HG02852 (cell line): ENCODE results near the gene PHACTR4.
"Not testable (repeated sequence)": the region's sequence is repeated elsewhere in the genome, so short reads cannot be mapped to it uniquely, and the experiment has no call there.

ENCODE experiments used
- ATAC-seq: cut with Tn5 transposase; IDR thresholded peaks from one replicate; pipeline ENCODE4 v1.9.1; 2021; ENCODE audit warnings: mild to moderate bottlenecking, moderate library complexity; ENCODE audit not compliant: unreplicated experiment

PHACTR4 gene

DNA sequence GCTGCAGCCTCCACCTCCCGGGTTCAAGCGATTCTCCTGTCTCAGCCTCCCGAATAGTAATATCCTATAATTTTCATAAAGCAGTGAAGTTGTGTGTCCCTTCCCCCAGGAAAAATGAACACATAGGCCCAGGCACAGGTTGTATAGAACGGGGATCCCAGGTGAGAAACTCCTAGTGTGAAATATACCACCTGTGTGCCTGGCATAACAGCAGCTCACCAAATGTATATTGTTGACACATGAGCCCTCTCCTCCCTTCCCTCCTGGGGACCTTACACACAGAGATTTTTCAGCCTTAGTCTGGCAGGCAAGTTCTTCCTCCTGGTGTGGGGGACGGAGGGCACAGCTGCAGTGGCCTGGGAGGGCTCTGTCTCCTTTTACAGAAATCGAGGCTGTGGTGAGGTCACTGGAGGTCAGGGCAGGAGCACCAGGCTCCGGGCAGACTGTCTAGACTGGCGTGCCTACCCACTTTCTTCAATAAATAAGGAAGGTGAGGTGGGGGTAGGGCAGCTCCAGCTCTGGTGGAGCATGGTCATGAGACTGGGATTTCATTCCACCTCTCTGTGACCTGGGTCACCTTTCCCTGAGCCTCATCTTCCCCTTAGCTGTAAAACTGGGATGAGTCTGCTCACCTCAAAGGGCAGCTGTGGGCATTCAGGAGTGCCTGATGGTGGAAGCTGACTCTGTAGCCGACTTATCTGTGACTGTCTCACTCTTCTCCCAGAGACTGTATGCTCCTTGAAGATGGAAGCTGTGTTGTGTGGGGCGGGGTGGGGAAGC, 150.6 kb downstream of the PHACTR4 start:
- ATAC-seq, result no peak

DNA sequence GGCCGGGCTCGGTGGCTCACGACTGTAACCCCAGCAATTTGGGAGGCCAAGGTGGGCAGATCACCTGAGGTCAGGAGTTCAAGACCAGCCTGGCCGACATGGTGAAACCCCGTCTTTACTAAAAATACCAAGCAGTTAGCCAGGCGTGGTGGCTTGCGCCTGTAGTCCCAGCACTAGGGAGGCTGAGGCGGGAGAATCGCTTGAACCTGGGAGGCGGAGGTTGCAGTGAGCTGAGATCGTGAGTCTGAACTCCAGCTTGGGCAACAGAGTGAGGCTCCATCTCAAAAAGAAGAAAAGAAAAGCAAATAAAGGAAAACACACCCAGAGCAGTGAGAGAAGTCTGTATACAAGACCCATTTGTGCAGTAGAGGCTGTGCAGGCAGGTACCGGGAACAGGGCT, 151.3 kb downstream of the PHACTR4 start:
- not testable (repeated sequence) for ATAC-seq

DNA sequence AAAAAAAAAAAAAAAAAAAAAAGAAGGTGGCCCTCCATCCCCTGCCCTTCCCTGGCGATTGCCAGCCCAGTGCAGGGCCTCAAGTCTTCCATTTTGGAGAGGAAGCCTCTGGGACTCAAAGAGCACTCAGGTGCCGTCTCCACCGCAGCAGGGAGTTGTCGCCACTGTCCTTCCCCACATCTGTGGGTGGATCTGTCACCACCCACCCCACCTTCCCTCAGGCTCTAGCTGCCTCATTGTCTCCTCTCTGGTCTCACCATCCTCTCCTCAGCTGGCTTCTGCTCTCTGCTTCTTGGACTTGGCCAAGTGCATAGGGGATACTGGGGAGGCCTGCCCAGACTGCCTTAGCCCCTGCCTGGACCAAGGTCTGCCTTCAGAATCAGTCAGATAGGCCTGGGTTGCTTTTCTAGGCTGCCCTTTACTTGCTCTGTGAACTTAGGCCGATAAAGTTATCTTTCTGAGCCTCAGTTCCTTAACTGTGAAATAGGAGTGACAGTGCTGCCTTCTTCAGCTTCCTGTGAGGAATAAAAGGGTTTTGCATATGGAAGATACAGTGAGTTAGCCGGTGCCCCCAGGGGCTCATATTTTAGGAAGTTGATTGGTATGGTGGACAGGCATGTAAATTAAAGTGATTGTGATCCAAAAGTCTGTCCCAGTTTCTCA, 152.1 kb downstream of the PHACTR4 start:
- no peak for ATAC-seq

DNA sequence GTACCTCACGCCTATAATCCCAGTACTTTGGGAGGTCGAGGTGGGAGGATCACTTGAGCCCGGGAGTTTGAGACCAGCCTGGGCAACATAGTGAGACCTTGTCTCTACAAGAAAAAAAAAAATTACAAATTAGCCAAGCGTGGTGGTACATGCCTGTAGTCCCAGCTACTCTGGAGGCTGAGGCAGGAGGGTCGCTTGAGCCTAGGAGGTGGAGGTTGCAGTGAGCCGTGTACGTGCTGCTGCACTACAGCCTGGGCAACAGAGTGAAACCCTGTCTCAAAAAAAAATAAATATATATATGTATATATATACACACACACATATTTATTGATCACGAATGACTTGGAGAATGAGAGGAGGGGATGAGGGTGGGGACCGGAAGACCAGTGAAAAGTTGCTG, 153.0 kb downstream of the PHACTR4 start:
- not testable (repeated sequence) for ATAC-seq

DNA sequence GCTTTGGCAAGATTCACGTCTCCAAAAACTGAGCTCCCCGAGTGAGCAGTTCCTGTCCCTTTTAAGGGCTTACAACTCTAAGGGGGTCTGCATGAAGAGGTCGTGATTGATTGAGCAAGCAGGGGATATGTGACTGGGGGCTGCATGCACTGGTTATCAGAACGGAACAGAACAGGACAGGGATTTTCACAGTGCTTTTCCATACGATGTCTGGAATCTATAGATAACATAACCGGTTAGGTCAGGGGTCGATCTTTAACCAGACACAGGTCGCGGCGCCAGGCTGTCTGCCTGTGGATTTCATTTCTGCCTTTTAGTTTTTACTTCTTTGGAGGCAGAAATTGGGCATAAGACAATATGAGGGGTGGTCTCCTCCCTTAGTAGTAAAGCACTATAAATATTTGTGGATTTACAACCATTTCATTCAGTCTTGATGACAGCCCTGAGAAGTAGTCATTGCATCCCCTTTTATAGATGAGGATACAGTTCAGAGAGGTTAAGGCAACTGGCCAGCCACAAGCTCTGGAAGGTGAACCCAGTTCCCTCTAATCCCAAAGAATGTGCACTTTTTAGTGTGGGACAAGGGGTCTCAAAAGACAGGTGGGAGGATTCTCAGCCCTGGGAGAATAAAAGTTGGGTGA, 155.6 kb downstream of the PHACTR4 start:
- ATAC-seq, result not testable (repeated sequence)

DNA sequence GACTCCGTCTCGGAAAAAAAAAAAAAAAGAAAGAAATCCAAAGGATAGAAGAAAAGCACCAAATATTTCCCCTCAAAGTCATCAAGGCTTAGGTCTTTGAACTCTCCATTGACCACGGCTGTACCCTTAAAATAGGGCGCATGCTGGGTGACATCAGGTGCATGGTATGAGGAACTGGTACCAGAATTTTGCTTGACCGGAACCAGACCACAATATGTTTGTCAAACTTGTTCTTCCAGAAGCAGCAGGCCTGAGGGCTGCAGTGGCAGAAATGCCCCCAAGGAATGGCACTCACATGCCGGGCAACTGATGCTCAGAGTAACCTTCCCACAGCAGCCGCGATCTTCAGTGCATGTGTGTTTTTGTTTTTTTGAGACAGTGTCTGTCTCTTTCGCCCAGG, 157.3 kb downstream of the PHACTR4 start:
- ATAC-seq, result no peak

DNA sequence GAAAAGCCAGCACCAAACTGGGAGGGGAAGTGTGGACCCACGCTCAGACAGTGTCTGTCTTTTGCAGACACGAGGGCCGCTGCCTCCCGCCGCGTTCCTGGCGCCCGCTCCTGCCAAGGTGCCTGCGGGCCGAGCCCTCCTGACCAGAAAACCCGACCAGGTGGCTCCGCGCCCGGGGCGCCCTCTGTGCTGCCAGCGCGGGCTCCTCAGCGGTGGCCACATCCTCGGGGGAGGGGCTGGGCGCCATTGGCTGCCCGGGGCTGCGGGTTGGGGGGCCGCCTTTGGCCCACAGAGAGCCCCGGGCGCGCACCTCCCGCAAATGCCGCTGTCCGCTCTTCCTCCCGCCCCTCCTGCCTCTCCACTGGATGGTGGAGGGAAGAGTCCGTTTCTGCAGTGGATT, 160.9 kb downstream of the PHACTR4 start:
- ATAC-seq, result no peak

DNA sequence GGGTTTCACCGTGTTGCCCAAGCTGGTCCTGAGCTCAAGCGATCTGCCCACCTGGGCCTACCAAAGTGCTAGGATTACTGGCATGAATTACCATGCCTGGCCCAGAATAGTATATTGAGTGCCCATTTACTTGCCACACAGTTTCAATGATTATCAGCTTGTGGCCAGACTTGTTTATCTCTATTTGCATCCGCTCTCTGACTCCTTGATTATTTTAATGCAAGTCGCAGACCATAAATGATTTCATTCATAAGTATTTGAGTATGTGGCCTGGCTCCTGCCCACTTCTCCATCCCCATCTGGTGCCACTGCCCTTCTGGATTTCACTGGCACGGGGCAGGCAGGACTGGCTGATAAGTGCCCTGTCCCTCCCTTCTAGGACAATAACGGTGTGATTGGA, 165.1 kb downstream of the PHACTR4 start:
- ATAC-seq, result no peak

DNA sequence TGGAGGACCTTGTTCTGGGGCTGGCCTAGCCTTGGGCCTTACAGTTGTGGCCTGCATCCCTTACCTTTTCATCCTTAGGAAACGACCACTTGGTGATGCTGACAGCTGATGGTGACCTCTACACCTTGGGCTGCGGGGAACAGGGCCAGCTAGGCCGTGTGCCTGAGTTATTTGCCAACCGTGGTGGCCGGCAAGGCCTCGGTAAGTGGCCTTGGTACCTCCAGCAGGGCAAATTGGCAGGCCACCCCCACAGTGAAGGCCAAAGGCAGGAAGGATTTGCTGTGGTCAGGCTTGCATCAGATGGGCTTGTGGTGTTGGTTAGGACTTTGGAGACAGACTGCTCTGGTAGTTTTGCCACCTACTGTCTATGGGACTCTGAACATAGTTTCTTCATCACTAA, 165.6 kb downstream of the PHACTR4 start:
- no peak for ATAC-seq

DNA sequence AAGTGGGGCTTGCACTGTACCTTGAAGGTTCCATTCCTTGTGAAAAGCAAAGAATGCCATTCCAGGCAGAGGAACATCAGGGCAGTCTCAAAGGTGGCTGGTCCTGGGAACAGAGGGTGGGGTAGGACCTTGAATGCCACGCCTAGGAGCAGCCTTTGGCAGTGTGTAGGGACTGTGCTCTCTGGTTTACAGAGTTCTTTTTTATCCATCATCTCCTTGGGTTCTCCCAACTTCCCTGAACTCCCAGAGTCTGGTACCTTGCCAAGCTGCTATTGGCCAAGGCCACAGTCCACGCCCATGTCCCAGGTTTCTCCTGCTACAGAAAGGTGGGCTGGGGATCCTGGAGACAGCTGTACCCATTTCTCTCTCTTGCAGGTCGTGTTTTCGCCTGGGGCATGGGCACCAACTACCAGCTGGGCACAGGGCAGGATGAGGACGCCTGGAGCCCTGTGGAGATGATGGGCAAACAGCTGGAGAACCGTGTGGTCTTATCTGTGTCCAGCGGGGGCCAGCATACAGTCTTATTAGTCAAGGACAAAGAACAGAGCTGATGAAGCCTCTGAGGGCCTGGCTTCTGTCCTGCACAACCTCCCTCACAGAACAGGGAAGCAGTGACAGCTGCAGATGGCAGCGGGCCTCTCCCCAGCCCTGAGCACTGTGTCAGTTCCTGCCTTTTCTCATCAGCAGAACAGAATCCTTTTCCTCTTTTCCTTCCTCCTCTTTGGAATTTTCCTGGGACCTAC, 168.1 kb downstream of the PHACTR4 start:
- no peak for ATAC-seq

DNA sequence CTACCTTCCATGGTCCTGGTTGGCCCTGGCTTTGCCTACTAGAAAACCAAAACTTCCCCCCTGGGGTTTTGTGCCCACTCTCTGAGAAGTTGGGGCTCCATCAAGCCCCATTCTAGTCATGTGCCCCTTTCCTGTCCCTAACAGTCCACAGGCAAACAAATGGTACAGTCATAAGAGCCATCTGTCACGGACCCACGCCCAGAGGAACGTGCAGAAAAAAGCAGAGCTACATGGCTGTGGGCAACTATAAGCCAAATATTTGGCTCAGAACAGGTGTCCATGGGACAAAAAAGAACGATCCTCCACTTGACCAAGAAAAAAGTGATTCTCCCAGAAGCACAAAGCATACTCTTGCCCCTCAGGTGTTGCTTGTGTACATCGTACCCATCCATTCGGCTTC, 168.7 kb downstream of the PHACTR4 start:
- ATAC-seq, result no peak

DNA sequence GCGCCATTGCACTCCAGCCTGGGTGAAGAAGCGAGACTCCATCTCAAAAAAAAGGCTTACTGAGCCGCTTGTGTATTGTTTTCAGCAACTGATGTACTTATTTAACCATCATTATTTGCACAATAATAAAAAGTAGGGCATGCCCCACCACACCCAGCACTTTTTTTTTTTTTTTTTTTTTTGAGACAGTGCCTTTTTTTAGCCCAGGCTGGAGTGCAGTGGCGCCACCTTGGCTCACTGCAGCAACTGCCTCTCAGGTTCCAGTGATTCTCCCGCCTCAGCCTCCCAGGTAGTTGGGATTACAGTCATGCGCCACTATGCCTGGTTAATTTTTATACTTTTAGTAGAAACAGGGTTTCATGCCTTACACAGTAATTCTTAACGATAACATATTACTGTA, 171.1 kb downstream of the PHACTR4 start:
- ATAC-seq, result no peak

DNA sequence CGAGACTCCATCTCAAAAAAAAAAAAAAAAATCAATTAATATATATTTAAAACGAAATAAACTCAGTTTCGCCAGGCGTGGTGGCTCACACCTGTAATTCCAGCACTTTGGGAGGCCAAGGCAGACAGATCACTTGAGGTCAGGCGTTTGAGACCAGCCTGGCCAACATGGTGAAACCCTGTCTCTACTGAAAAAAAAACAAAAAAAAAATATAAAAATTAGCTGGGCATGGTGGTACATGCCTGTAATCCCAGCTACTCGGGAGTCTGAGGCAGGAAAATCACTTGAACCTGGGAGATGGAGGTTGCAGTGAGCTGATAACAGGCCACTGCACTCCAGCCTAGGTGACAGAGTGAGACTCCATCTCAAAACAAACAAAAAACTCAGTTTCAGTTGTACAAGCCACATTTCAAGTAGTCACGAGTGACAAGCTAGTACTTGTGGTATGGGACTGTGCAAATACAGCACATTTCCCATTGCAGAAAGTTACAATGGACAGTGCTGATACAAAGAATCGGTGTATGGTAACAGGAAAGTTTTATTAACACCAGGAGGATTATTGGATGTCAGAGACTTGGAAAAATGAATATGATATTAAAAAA, 172.0 kb downstream of the PHACTR4 start:
- ATAC-seq, result not testable (repeated sequence)

DNA sequence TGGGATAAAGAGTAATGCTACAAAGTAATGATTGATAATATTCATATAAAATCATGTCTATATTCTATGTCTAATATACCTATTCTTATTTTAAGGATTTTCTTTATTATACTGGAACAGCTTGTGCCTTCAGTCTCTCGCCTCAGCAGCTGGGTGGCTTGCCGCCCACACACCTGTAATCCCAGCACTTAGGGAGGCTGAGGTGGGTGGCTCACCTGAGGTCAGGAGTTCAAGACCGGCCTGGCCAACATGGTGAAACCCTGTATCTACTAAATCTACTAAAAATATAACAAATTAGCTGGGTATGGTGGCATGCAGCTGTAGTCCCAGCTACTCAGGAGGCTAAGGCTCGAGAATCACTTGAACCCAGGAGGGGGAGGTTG, 175.7 kb downstream of the PHACTR4 start:
- ATAC-seq, result no peak

DNA sequence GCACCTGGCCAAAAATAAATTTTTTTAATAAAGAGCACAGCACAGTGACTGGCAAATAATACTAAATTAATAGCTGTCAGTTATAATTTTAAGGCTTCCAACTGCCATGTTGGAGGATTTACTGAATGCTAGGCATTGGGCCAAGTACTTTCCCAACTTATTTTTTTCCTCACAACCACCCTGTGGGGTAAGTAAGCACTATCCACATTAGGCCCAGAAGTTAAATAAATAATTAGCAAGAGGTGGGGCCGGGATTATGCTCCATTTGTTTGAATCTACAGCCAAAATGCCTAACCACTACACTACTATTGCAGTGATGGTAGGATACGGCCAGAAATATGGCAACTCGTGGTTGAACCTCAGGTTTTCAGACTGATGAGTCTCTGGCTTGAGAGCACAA, 178.8 kb downstream of the PHACTR4 start:
- ATAC-seq, result no peak
